ENCODE results near the gene HTR6. TPM values are rescaled to one million over a fixed set of nuclear protein-coding genes. Genes with fewer than 3 reads are reported as not detected.
"Not testable (repeated sequence)": the region's sequence is repeated elsewhere in the genome, so short reads cannot be mapped to it uniquely, and the experiment has no call there.

HTR6 gene
- total RNA-seq, 4 donors from 2014 or later: not detected

GRCh38 chr1:19629357-19629756, 35.3 kb upstream of the HTR6 start:
- Histone ChIP-seq H3K4me3 (no peak overlapping the region), H3K36me3 (peaks cover 0 to 35% (median 9%) of the 10 kb centered on the region in 4 donors), H3K27me3 (no peaks in the 10 kb centered on the region), H3K27ac (no peak overlapping the region), H3K9me3 (no peaks in the 10 kb centered on the region), H3K4me1 (no peaks in the 10 kb centered on the region)
- intact Hi-C loops (cut with DNase I; ENCODE audit: low total_unique reads) (no loop called here), in situ Hi-C loops (cut with MboI; ENCODE audit: low pct_ligation_motif_present in 1 of 4, low pct_unique_long_range_greater_than_20kb in 1 of 4, low sequenced_read_pairs in 3 of 4) (no loop called here)
- no peak for TF ChIP-seq EP300 (IDR thresholded peaks at IDR 0.05; ENCODE audit: low read depth)
- TF ChIP-seq CTCF (IDR thresholded peaks at IDR 0.05): no peak
- TF ChIP-seq POLR2AphosphoS5 (IDR thresholded peaks at IDR 0.05): no peak
- no peak for TF ChIP-seq POLR2A (IDR thresholded peaks at IDR 0.05)
- no peak for DNase-seq
- WGBS, 2 donors (ENCODE audit: low coverage in 1 of 2): 75 to 89% methylated on average over 2 to 4 of the region's 4 CpGs

GRCh38 chr1:19630192-19630591, 34.5 kb upstream of the HTR6 start:
- H3K27me3 ChIP-seq; H3K27ac ChIP-seq; H3K4me1 ChIP-seq; DNase-seq; H3K9me3 ChIP-seq; intact Hi-C loops (cut with DNase I; ENCODE audit: low total_unique reads); H3K4me3 ChIP-seq; in situ Hi-C loops (cut with MboI; ENCODE audit: low pct_ligation_motif_present in 1 of 4, low pct_unique_long_range_greater_than_20kb in 1 of 4, low sequenced_read_pairs in 3 of 4): not testable (repeated sequence)
- H3K36me3 ChIP-seq: peaks cover 0 to 28% (median 7%) of the 10 kb centered on the region in 4 donors
- 92% methylated on average over 1 of the region's 1 CpG; no CpG with 5 or more reads in 1 of the 2 donors for WGBS, 2 donors (ENCODE audit: low coverage in 1 of 2)

- DNase-seq: no peak
- no peak overlapping the region for H3K4me3 ChIP-seq
- H3K27ac ChIP-seq: no peak overlapping the region
- no peaks in the 10 kb centered on the region for H3K4me1 ChIP-seq
- no peak for TF ChIP-seq POLR2A (IDR thresholded peaks at IDR 0.05)
- TF ChIP-seq EP300 (IDR thresholded peaks at IDR 0.05; ENCODE audit: low read depth): no peak
- TF ChIP-seq POLR2AphosphoS5 (IDR thresholded peaks at IDR 0.05): no peak
- no peak for TF ChIP-seq CTCF (IDR thresholded peaks at IDR 0.05)
- intact Hi-C loops (cut with DNase I; ENCODE audit: low total_unique reads) (no loop called here), in situ Hi-C loops (cut with MboI; ENCODE audit: low pct_ligation_motif_present in 1 of 4, low pct_unique_long_range_greater_than_20kb in 1 of 4, low sequenced_read_pairs in 3 of 4) (no loop called here)
- 39 to 53% methylated on average over 5 to 6 of the region's 6 CpGs for WGBS, 2 donors (ENCODE audit: low coverage in 1 of 2)
- H3K9me3 ChIP-seq: no peaks in the 10 kb centered on the region
- no peaks in the 10 kb centered on the region for H3K27me3 ChIP-seq
- peaks cover 0 to 25% (median 7%) of the 10 kb centered on the region in 4 donors for H3K36me3 ChIP-seq
Measured at GRCh38 chr1:19630720-19631395, 33.8 kb upstream of the HTR6 start.

- in situ Hi-C loops (cut with MboI; ENCODE audit: low pct_ligation_motif_present in 1 of 4, low pct_unique_long_range_greater_than_20kb in 1 of 4, low sequenced_read_pairs in 3 of 4) (no loop called here), intact Hi-C loops (cut with DNase I; ENCODE audit: low total_unique reads) (no loop called here)
- no peak for DNase-seq
- Histone ChIP-seq H3K9me3 (no peaks in the 10 kb centered on the region), H3K27me3 (no peaks in the 10 kb centered on the region), H3K4me3 (no peak overlapping the region), H3K36me3 (peaks cover 0 to 12% (median 2%) of the 10 kb centered on the region in 4 donors), H3K27ac (no peak overlapping the region), H3K4me1 (no peaks in the 10 kb centered on the region)
- TF ChIP-seq CTCF (IDR thresholded peaks at IDR 0.05): no peak
- TF ChIP-seq EP300 (IDR thresholded peaks at IDR 0.05; ENCODE audit: low read depth): no peak
- TF ChIP-seq POLR2AphosphoS5 (IDR thresholded peaks at IDR 0.05): no peak
- TF ChIP-seq POLR2A (IDR thresholded peaks at IDR 0.05): no peak
- WGBS, 2 donors (ENCODE audit: low coverage in 1 of 2): 70 to 89% methylated on average over 2 of the region's 2 CpGs
Measured at GRCh38 chr1:19632211-19632610, 32.5 kb upstream of the HTR6 start.

GRCh38 chr1:19633106-19633505, 31.6 kb upstream of the HTR6 start:
- Histone ChIP-seq H3K27me3 (no peaks in the 10 kb centered on the region), H3K27ac (no peak overlapping the region), H3K9me3 (no peaks in the 10 kb centered on the region), H3K4me1 (no peaks in the 10 kb centered on the region), H3K36me3 (peaks cover 0 to 3% (median 0%) of the 10 kb centered on the region in 4 donors), H3K4me3 (no peak overlapping the region)
- DNase-seq: no peak
- intact Hi-C loops (cut with DNase I; ENCODE audit: low total_unique reads): no loop called here
- 93 to 94% methylated on average over 2 of the region's 2 CpGs for WGBS, 2 donors (ENCODE audit: low coverage in 1 of 2)
- in situ Hi-C loops (cut with MboI; ENCODE audit: low pct_ligation_motif_present in 1 of 4, low pct_unique_long_range_greater_than_20kb in 1 of 4, low sequenced_read_pairs in 3 of 4): no loop called here
- TF ChIP-seq CTCF (IDR thresholded peaks at IDR 0.05): no peak
- TF ChIP-seq POLR2AphosphoS5 (IDR thresholded peaks at IDR 0.05): no peak
- TF ChIP-seq POLR2A (IDR thresholded peaks at IDR 0.05): no peak
- TF ChIP-seq EP300 (IDR thresholded peaks at IDR 0.05; ENCODE audit: low read depth): no peak

GRCh38 chr1:19635064-19635463, 29.6 kb upstream of the HTR6 start:
- WGBS, 2 donors (ENCODE audit: low coverage in 1 of 2): 90 to 94% methylated on average over 2 to 9 of the region's 9 CpGs
- H3K4me3 ChIP-seq: not testable (repeated sequence)

More at GRCh38 chr1:19635064-19635463, 29.6 kb upstream of the HTR6 start:
- H3K4me1 ChIP-seq; intact Hi-C loops (cut with DNase I; ENCODE audit: low total_unique reads); H3K36me3 ChIP-seq; DNase-seq; H3K9me3 ChIP-seq; H3K27ac ChIP-seq; in situ Hi-C loops (cut with MboI; ENCODE audit: low pct_ligation_motif_present in 1 of 4, low pct_unique_long_range_greater_than_20kb in 1 of 4, low sequenced_read_pairs in 3 of 4); H3K27me3 ChIP-seq: not testable (repeated sequence)
